HCT116 (cell line): ENCODE data around the gene LPXN. TPM values are rescaled to one million over a fixed set of nuclear protein-coding genes. Genes with fewer than 3 reads are reported as not detected.

Experiments
- ATAC-seq: fragments of 200-7000 bp; cut with Tn5 transposase; 2 replicates; pipeline ENCODE4 v1.9.1; 2020; ENCODE audit warnings: mild to moderate bottlenecking, moderate library complexity
- BruUV-seq: library from RNA; stranded (reverse); fragments of 400-500 nt; replicated peaks from 2 replicates; lab custom pipeline; 2021; lab: Mats Ljungman, UMichigan
- CTCF ChIA-PET: fragments of 300-600 bp; sonication (Branson Sonifier 250); formaldehyde crosslinking; loops from one replicate; lab custom pipeline; 2021; ENCODE audit warnings: antibody characterized with exemption; lab: Charles Lee
- POLR2A ChIA-PET: fragments of 300-600, 350-600 bp; sonication (Branson Sonifier 250); formaldehyde crosslinking; loops from one replicate; lab custom pipeline; 2021; ENCODE audit warnings: antibody characterized with exemption; lab: Charles Lee
- RAD21 ChIA-PET, 2 experiments: fragments of 300-600 bp; sonication (Branson Sonifier 250); formaldehyde crosslinking; loops; one replicate each; lab custom pipeline; 2023; ENCODE audit warnings: low total read pairs in 2 of 2; ENCODE audit not compliant: uncharacterized antibody in 2 of 2, unreplicated experiment in 2 of 2, low non-redundant PET in 1 of 2; lab: Charles Lee
- DNase-seq: peaks from one replicate; pipeline ENCODE4 v3.0.0-alpha.2; 2010; ENCODE audit warnings: low read depth, low spot score
- H2AFZ ChIP-seq: fragments of 200-600 bp; shearing (Covaris generic), sonication (generic); 2 replicates; pipeline ENCODE4 v1.6.1; 2017; ENCODE audit warnings: low read depth, mixed run types, mixed read lengths, antibody characterized with exemption, low read length; ENCODE audit not compliant: poor library complexity, severe bottlenecking
- H3K27ac ChIP-seq: 2 replicates; pipeline ENCODE4 v1.5.1; 2012; ENCODE audit warnings: low read depth, low read length
- H3K27me3 ChIP-seq: fragments of 200-600 bp; sonication (generic); 2 replicates; pipeline ENCODE4 v1.6.1; 2016; ENCODE audit warnings: mixed run types, low read length, mixed read lengths; ENCODE audit not compliant: insufficient read depth
- H3K36me3 ChIP-seq, 2 experiments: fragments of 200-500 bp in 1 of 2; fragments of 200-600 bp in 1 of 2; sonication (Bioruptor generic) in 1 of 2; sonication (generic) in 1 of 2; 2 replicates each; pipeline versions ENCODE4 v1.5.1 to v1.6.1; 2014 to 2016; ENCODE audit warnings: low read length in 2 of 2, inconsistent platforms in 1 of 2, mixed read lengths in 1 of 2, mixed run types in 1 of 2; ENCODE audit not compliant: insufficient read depth in 2 of 2, control insufficient read depth in 1 of 2
- H3K4me1 ChIP-seq, 2 experiments: fragments of 200-600 bp in 1 of 2; sonication (generic) in 1 of 2; 2 replicates each; pipeline versions ENCODE4 v1.5.1 to v1.6.1; 2012 to 2017; ENCODE audit warnings: low read length in 2 of 2, inconsistent platforms in 1 of 2, mild to moderate bottlenecking in 1 of 2, mixed read lengths in 1 of 2, mixed run types in 1 of 2, moderate library complexity in 1 of 2; ENCODE audit not compliant: insufficient read depth in 2 of 2, control insufficient read depth in 1 of 2
- H3K4me2 ChIP-seq: fragments of 200-600 bp; sonication (generic); 2 replicates; pipeline ENCODE4 v1.6.1; 2017; ENCODE audit warnings: mixed run types, low read length, mixed read lengths
- H3K4me3 ChIP-seq, 2 experiments: fragments of 200-600 bp in 1 of 2; sonication (generic) in 1 of 2; replicated peaks in 1 of 2; 2 replicates each; pipeline ENCODE4 v1.5.1; 2011 to 2016; ENCODE audit warnings: low read length in 2 of 2, control low read depth in 1 of 2, low read depth in 1 of 2, mild to moderate bottlenecking in 1 of 2, mixed read lengths in 1 of 2, mixed run types in 1 of 2
- H3K79me2 ChIP-seq: fragments of 200-600 bp; sonication (generic); 2 replicates; pipeline ENCODE4 v1.6.1; 2017; ENCODE audit warnings: mild to moderate bottlenecking, mixed run types, low read length, moderate library complexity, mixed read lengths; ENCODE audit not compliant: insufficient read depth
- H3K9ac ChIP-seq: fragments of 200-600 bp; sonication (generic); 2 replicates; pipeline ENCODE4 v1.6.1; 2016; ENCODE audit warnings: low read length, mixed read lengths
- H3K9me2 ChIP-seq: fragments of 200-600 bp; sonication (generic), shearing (Covaris generic); 2 replicates; pipeline ENCODE4 v1.6.1; 2017; ENCODE audit warnings: mixed run types, mild to moderate bottlenecking, moderate library complexity; ENCODE audit not compliant: insufficient read depth
- H3K9me3 ChIP-seq, 2 experiments: fragments of 200-500 bp in 1 of 2; fragments of 200-600 bp in 1 of 2; sonication (Bioruptor generic) in 1 of 2; sonication (generic) in 1 of 2; 2 replicates each; pipeline ENCODE4 v1.6.1; 2014 to 2017; ENCODE audit warnings: low read length in 2 of 2, mixed read lengths in 2 of 2, inconsistent platforms in 1 of 2, low read depth in 1 of 2, mild to moderate bottlenecking in 1 of 2, mixed run types in 1 of 2, moderate library complexity in 1 of 2; ENCODE audit not compliant: control insufficient read depth in 1 of 2, insufficient read depth in 1 of 2
- H4K20me1 ChIP-seq: fragments of 200-600 bp; sonication (generic), shearing (Covaris generic); 2 replicates; pipeline ENCODE4 v1.6.1; 2017; ENCODE audit warnings: mixed run types, mild to moderate bottlenecking, moderate library complexity; ENCODE audit not compliant: insufficient read depth
- CBX3 ChIP-seq: IDR thresholded peaks from 2 replicates; pipeline ENCODE4 v1.6.1; 2012; ENCODE audit warnings: low read depth
- CEBPB ChIP-seq: IDR thresholded peaks from 2 replicates; pipeline ENCODE4 v1.6.1; 2012; ENCODE audit warnings: low read depth
- CTCF ChIP-seq, 3 experiments: fragments of 200-600 bp in 1 of 3; sonication (generic) in 1 of 3; IDR thresholded peaks in 2 of 3; conservative IDR thresholded peaks in 1 of 3; 2 replicates each; pipeline ENCODE4 v1.5.1; 2012 to 2017; ENCODE audit warnings: low read depth in 2 of 3, low read length in 2 of 3, antibody characterized with exemption in 1 of 3, borderline replicate concordance in 1 of 3, control low read depth in 1 of 3, mild to moderate bottlenecking in 1 of 3, mixed read lengths in 1 of 3, mixed run types in 1 of 3, moderate library complexity in 1 of 3; ENCODE audit not compliant: insufficient read depth in 1 of 3
- ELF1 ChIP-seq: IDR thresholded peaks from 2 replicates; pipeline ENCODE4 v1.6.1; 2012; ENCODE audit warnings: low read depth, borderline replicate concordance
- EZH2 ChIP-seq: fragments of 200-600 bp; sonication (generic); IDR thresholded peaks from 2 replicates; pipeline ENCODE4 v1.6.1; 2017; ENCODE audit warnings: antibody characterized with exemption, mixed run types
- MAX ChIP-seq: IDR thresholded peaks from 2 replicates; pipeline ENCODE4 v1.6.1; 2012
- POLR2AphosphoS5 ChIP-seq: IDR thresholded peaks from 2 replicates; pipeline ENCODE4 v1.6.1; 2011; ENCODE audit warnings: mild to moderate bottlenecking, low read depth, low read length, moderate library complexity
- RAD21 ChIP-seq: IDR thresholded peaks from 2 replicates; pipeline ENCODE4 v1.6.1; 2012; ENCODE audit warnings: low read depth, mild to moderate bottlenecking
- REST ChIP-seq: IDR thresholded peaks from 2 replicates; pipeline ENCODE4 v1.6.1; 2012; ENCODE audit warnings: low read depth
- SIN3A ChIP-seq: IDR thresholded peaks from 2 replicates; pipeline ENCODE4 v1.6.1; 2012; ENCODE audit warnings: low read depth
- SP1 ChIP-seq: IDR thresholded peaks from 2 replicates; pipeline ENCODE4 v1.6.1; 2012; ENCODE audit warnings: low read depth
- SRF ChIP-seq: IDR thresholded peaks from 2 replicates; pipeline ENCODE4 v1.6.1; 2012; ENCODE audit warnings: low read depth
- TCF7L2 ChIP-seq: IDR thresholded peaks from 2 replicates; pipeline ENCODE4 v1.7.0; 2011; ENCODE audit warnings: borderline replicate concordance, inconsistent platforms; ENCODE audit not compliant: insufficient read depth, insufficient read length; ENCODE audit errors: extremely low read depth
- YY1 ChIP-seq: IDR thresholded peaks from 2 replicates; pipeline ENCODE4 v1.6.1; 2011; ENCODE audit warnings: low read length, low read depth, moderate library complexity, mild to moderate bottlenecking; ENCODE audit not compliant: insufficient replicate concordance; ENCODE audit errors: extremely low read depth
- ZBTB33 ChIP-seq: IDR thresholded peaks from 2 replicates; pipeline ENCODE4 v1.6.1; 2011; ENCODE audit warnings: mild to moderate bottlenecking, low read length, moderate library complexity; ENCODE audit not compliant: insufficient replicate concordance; ENCODE audit errors: extremely low read depth
- ZFX ChIP-seq: fragments of 450-650 bp; IDR thresholded peaks from 2 replicates; pipeline ENCODE4 v1.6.1; 2017
- ZNF274 ChIP-seq: fragments of 200-500 bp; sonication (Bioruptor generic); IDR thresholded peaks from 2 replicates; pipeline ENCODE4 v1.6.1; 2014; ENCODE audit warnings: mild to moderate bottlenecking, low read depth, low read length, inconsistent platforms
- intact Hi-C: fragments of 100-400 bp; cut with micrococcal nuclease; formaldehyde crosslinking; loops from 2 replicates; pipeline ENCODE4 v1.10.0; 2022
- total RNA-seq: library from RNA; stranded (reverse); gene quantifications from one replicate; pipeline ENCODE4 v1.2.1, GENCODE V29; 2021; ENCODE audit not compliant: unreplicated experiment

Gene LPXN
- total RNA-seq, 1 experiment from 2014 or later, result 3.6 TPM

- intact Hi-C loops, result loop anchor here (5.0 kb wide), 6 partner anchors 38 to 912 kb away; partner anchors contain the start of genes FAM111A, MED19, TMX2 and ZDHHC5
- no TSS peak for BruUV-seq
- DNase-seq (peak; percentile 78), ATAC-seq (peak; percentile 57)
- Histone ChIP-seq H3K79me2 (peaks cover 63% of the 10 kb centered on the region), H3K9me3 (no peaks in the 10 kb centered on the region), H3K9me2 (no peaks in the 10 kb centered on the region), H3K36me3 (no peaks in the 10 kb centered on the region), H4K20me1 (peaks cover 8% of the 10 kb centered on the region; the same call in 1 of the 2 replicates), H2AFZ (no peak overlapping the region), H3K4me2 (peak overlapping the region; percentile 79), H3K4me3 (peak overlapping the region; percentile 78 to 88), H3K27me3 (no peaks in the 10 kb centered on the region), H3K4me1 (peaks cover 15 to 23% of the 10 kb centered on the region in 2 experiments), H3K27ac (peak overlapping the region; percentile 97), H3K9ac (peak overlapping the region; percentile 93)
- ChIA-PET RAD21 (no interaction called here), POLR2A (no interaction called here), CTCF (interaction anchor here (1.1 to 3.2 kb wide), 3 partner anchors 12 to 50 kb away, joined by 4 to 21 read pairs (median 15); no protein-coding TSS in a partner anchor)
- TF ChIP-seq POLR2AphosphoS5 (peak; percentile 78), REST (no peak), CEBPB (no peak), ZNF274 (no peak), ZFX (peak; percentile 88), SIN3A (peak; percentile 86), TCF7L2 (peak; percentile 51), MAX (peak; percentile 98), YY1 (peak; percentile 69), CBX3 (peak; percentile 77; the same call in 1 of the 2 replicates), EZH2 (no peak), SP1 (peak; percentile 54), CTCF (IDR thresholded peaks at IDR 0.05 in 2 of 3, conservative IDR thresholded peaks at IDR 0.05 in 1 of 3; ENCODE audit: borderline replicate concordance in 1 of 3, insufficient read depth in 1 of 3, low read depth in 2 of 3, low read length in 2 of 3) (peak; percentile 28 to 77 (median 66); a peak in 5 of 6 replicates), RAD21 (no peak), ZBTB33 (no peak), ELF1 (no peak), SRF (peak; percentile 56; the same call in 1 of the 2 replicates)
These were observed 3.8 kb upstream of the LPXN start for GRCh38 chr11:58579192-58580129.
